Natural killer cell treated with Interleukin-12 subunit alpha and Interleukin-12 subunit beta and Interleukin-15 and Interleukin-18, amount 100 ng/mL, for 72 hours (primary cell): Measurements from ENCODE around the gene ZEB1. TPM values are rescaled to one million over a fixed set of nuclear protein-coding genes. Genes with fewer than 3 reads are reported as not detected.
"Not testable (repeated sequence)": the region's sequence is repeated elsewhere in the genome, so short reads cannot be mapped to it uniquely, and the experiment has no call there.

Source experiments
- ATAC-seq, 2 donors: fragments of 150-1000 bp; cut with Tn5 transposase in 1 of 2; sonication (Bioruptor Pico), chemical (Tn5 transposase) in 1 of 2; 2 replicates each; pipeline ENCODE4 v1.10.0; 2021
- DNase-seq: peaks from one replicate; pipeline ENCODE4 v3.0.0; 2022; ENCODE audit warnings: low spot score
- H3K27ac Mint-ChIP-seq, 2 donors: 1 replicate in 1 of 2; 2 replicates in 1 of 2; pipeline ENCODE4 v1.8.0; 2022; ENCODE audit warnings: mixed read lengths in 2 of 2, mild to moderate bottlenecking in 1 of 2, moderate library complexity in 1 of 2
- H3K27me3 Mint-ChIP-seq, 2 donors: 1 replicate in 1 of 2; 2 replicates in 1 of 2; pipeline ENCODE4 v1.8.0; 2022; ENCODE audit warnings: mixed read lengths in 2 of 2
- H3K36me3 Mint-ChIP-seq: one replicate; pipeline ENCODE4 v1.8.0; 2022; ENCODE audit warnings: mixed read lengths
- H3K4me1 Mint-ChIP-seq, 2 donors: 1 replicate in 1 of 2; 2 replicates in 1 of 2; pipeline ENCODE4 v1.8.0; 2022; ENCODE audit warnings: low read depth in 2 of 2, mixed read lengths in 2 of 2, mild to moderate bottlenecking in 1 of 2
- H3K4me3 Mint-ChIP-seq: one replicate; pipeline ENCODE4 v1.8.0; 2022; ENCODE audit warnings: mixed read lengths
- H3K9me3 Mint-ChIP-seq: 2 replicates; pipeline ENCODE4 v1.8.0; 2022; ENCODE audit warnings: mixed read lengths
- total RNA-seq, 2 donors: library from RNA; stranded (reverse); gene quantifications; one replicate each; pipeline ENCODE4 v1.2.3, GENCODE V29; 2022

The ZEB1 gene
- total RNA-seq, 2 donors from 2014 or later: 20.0 to 42.8 TPM

DNA sequence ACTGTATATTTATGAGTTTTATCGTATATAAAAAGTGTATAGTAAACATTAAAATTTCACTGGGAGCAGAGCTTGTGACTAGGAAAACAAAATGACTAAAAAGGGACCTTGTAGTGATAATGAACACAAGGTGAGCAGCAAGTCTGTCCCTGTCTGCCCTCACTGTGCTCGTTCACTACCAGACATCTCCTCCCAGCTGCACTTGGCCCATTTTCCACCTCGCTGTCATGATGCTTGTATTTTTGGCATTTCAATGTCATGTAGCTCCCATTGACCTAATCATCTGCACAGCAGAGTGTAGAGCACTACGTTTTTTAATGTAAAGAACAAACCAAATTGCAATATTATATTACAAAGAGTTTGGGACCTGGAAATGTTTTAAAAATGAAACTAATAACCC lies 207.2 kb downstream of the ZEB1 start:
- Mint-ChIP-seq H3K9me3 (no peaks in the 10 kb centered on the region), H3K36me3 (peaks cover 6% of the 10 kb centered on the region), H3K27me3 (no peaks in the 10 kb centered on the region), H3K27ac (no peak overlapping the region), H3K4me3 (no peak overlapping the region), H3K4me1 (no peaks in the 10 kb centered on the region)
- ATAC-seq (no peak), DNase-seq (no peak)

DNA sequence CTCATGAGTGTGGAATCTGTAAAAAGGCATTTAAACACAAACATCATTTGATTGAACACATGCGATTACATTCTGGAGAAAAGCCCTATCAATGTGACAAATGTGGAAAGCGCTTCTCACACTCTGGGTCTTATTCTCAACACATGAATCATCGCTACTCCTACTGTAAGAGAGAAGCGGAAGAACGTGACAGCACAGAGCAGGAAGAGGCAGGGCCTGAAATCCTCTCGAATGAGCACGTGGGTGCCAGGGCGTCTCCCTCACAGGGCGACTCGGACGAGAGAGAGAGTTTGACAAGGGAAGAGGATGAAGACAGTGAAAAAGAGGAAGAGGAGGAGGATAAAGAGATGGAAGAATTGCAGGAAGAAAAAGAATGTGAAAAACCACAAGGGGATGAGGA lies 207.7 kb downstream of the ZEB1 start:
- no peaks in the 10 kb centered on the region for H3K27me3 Mint-ChIP-seq
- peaks cover 6% of the 10 kb centered on the region for H3K36me3 Mint-ChIP-seq
- DNase-seq (no peak), ATAC-seq (no peak)
- no peak overlapping the region for H3K4me3 Mint-ChIP-seq
- H3K9me3 Mint-ChIP-seq: no peaks in the 10 kb centered on the region
- H3K4me1 Mint-ChIP-seq: no peaks in the 10 kb centered on the region
- no peak overlapping the region for H3K27ac Mint-ChIP-seq

DNA sequence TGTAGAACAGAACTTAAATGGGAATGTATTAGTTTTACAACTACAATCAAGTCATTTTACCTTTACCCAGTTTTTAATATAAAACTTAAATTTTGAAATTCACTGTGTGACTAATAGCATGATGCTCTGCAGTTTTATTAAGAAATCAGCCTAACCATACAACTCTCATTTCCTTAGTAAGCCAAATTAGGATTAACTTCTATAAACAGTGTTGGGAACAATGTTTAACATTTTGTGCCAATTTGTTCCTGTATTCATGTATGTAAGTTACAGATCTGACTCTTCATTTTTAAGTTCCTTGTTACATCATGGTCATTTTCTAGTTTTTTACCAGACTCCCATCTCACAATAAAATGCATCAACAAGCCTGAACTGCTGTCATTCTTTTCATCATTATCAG lies 209.8 kb downstream of the ZEB1 start:
- H3K27me3 Mint-ChIP-seq: peaks cover 0 to under 1% of the 10 kb centered on the region in 2 donors

DNA sequence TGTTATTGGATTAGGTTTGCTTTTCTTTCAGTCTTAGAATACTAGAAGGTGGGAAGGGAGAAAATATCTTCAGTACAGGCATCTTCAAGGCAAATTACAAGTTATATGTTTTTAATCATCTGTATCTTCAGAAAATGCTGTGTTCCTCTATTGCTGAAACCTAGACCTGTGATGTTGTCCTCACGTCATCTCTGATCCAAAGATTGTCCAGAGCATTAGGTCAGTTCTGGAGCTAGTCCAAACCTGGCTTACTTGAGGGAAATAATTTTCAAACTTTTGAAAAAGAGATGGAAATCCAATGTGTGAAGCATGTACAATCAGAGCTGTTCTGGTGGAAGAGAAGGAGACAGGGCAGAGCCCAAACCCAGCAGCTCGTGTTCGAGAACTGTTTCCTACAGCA lies 217.3 kb downstream of the ZEB1 start:
- Mint-ChIP-seq H3K9me3 (no peaks in the 10 kb centered on the region), H3K27ac (no peak overlapping the region), H3K36me3 (no peaks in the 10 kb centered on the region), H3K4me3 (no peak overlapping the region), H3K27me3 (peaks cover 15 to 28% of the 10 kb centered on the region in 2 donors), H3K4me1 (no peaks in the 10 kb centered on the region)
- no peak for DNase-seq
- no peak for ATAC-seq

More for the DNA sequence above, 209.8 kb downstream of the ZEB1 start:
- Mint-ChIP-seq H3K9me3 (no peaks in the 10 kb centered on the region), H3K4me3 (no peak overlapping the region), H3K4me1 (no peaks in the 10 kb centered on the region), H3K36me3 (peaks cover 6% of the 10 kb centered on the region), H3K27ac (no peak overlapping the region)
- no peak for DNase-seq
- ATAC-seq: no peak

DNA sequence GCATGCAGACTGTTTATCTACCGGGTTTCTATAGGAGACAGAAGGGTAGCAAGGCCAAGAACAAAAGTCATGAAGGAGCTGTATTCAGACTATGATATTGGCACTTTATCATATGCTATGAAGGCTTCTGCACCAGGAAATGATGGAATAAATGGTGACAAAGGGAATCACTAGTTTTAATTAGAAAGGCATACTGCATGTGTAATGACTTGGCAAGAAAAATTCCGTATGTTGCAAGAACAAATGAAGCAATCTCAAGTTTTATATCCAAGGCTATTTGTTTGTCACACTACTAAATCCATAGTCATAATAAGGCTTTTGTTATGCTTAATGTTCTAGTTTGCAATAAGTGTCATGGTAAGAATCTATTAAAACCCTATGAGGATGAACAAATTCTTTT lies 230.9 kb downstream of the ZEB1 start:
- no peak overlapping the region for H3K4me3 Mint-ChIP-seq
- ATAC-seq (no peak), DNase-seq (no peak)
- no peak overlapping the region for H3K27ac Mint-ChIP-seq
- H3K27me3 Mint-ChIP-seq: peaks cover 4 to 6% of the 10 kb centered on the region in 2 donors
- no peaks in the 10 kb centered on the region for H3K9me3 Mint-ChIP-seq
- no peaks in the 10 kb centered on the region for H3K36me3 Mint-ChIP-seq
- H3K4me1 Mint-ChIP-seq: no peaks in the 10 kb centered on the region

DNA sequence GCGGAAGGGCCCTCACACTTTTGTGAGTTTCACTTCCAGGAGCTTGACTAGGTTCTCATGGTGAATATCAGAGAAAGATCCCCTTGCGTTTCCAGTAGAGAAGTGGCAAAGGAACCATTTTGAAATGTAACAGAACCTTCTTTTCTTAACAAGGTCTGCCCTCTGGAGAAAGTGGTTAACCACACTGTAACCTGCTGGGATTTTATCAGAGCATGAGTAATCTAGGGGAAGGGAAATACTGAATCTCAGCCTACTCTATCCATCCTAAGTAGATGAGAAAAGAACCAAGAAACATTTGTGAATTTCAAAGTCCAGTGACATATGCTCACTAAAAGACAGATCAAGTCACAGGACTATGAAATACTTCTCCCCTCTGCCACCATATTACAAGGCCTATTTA lies 235.5 kb downstream of the ZEB1 start:
- no peak overlapping the region for H3K27ac Mint-ChIP-seq
- no peak overlapping the region for H3K4me3 Mint-ChIP-seq
- peaks cover 15% of the 10 kb centered on the region for H3K36me3 Mint-ChIP-seq
- DNase-seq (no peak), ATAC-seq (no peak)
- H3K27me3 Mint-ChIP-seq: peaks cover 7 to 30% of the 10 kb centered on the region in 2 donors
- H3K4me1 Mint-ChIP-seq: no peaks in the 10 kb centered on the region
- peaks cover 8% of the 10 kb centered on the region for H3K9me3 Mint-ChIP-seq

DNA sequence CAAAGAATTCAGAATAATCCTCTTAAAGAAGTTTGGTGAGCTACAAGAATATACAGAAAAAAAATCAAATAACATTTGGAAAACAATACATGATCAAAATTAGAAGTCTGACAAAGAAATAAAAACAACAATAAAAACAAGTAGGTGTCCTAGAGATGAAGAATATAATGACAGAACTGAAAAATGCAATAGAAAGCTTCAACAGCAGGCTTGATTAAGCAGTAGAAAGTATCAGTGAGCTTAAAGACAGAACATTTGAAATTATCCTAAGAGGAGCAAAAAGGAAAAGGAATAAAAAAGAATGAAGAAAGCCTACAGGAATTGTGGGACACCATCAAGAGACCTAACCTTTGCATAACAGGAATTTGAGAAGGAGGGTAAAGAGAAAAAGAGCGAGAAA lies 238.8 kb downstream of the ZEB1 start:
- H3K4me1 Mint-ChIP-seq: no peaks in the 10 kb centered on the region
- H3K27me3 Mint-ChIP-seq: peaks cover 6 to 44% of the 10 kb centered on the region in 2 donors
- DNase-seq (no peak), ATAC-seq (no peak)
- H3K4me3 Mint-ChIP-seq: no peak overlapping the region
- peaks cover 8% of the 10 kb centered on the region for H3K9me3 Mint-ChIP-seq
- no peak overlapping the region for H3K27ac Mint-ChIP-seq
- peaks cover 16% of the 10 kb centered on the region for H3K36me3 Mint-ChIP-seq

DNA sequence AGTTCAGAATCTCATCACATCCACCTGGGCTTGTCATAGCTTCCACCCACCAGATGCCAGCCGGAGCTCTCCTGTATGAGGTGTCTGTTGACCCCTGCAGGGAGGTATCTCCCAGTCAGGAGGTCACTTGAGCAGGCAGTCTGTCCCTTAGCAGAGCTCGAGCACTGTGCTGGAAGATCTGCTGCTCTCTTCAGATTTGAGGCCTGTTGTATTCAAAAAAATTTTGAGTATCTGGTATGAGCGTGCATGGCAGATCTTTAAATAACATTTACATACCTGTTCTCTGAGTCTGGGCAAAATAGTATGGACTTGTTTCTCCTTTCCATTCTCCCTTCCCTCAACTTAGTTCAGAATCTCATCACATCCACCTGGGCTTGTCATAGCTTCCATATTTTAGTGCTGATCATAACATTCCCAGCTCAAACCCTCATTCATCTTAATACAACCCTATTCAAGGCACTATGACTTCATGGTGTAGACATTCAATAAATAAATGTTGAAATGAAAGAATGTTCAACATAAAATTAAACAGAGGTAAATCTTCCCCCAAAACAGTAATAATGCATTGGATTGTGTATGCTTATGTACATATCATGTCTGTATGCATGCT lies 249.3 kb downstream of the ZEB1 start:
- peaks cover 11% of the 10 kb centered on the region for H3K36me3 Mint-ChIP-seq
- H3K27me3 Mint-ChIP-seq: peaks cover 15 to 59% of the 10 kb centered on the region in 2 donors
- H3K4me1 Mint-ChIP-seq, H3K9me3 Mint-ChIP-seq, ATAC-seq, H3K27ac Mint-ChIP-seq, H3K4me3 Mint-ChIP-seq, DNase-seq: not testable (repeated sequence)

DNA sequence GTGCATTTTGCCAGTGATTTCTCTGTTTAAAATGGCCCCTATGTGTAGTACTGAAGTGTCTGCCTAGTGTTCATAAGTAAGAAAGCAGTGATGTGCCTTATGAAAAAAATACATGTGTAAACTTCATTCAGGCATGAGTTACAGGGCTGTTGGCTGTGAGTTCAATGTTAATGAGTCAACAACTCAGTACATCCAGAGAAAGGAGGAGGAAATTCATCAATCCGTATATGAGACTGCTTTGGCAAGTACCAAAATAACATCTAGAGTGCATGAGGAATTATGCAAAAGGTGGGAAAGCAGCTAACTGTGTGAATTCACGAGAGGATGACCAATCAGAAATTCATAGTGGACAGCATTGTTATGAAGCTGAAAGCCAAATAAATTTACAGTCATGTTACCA lies 255.6 kb downstream of the ZEB1 start:
- peaks cover 4 to 21% of the 10 kb centered on the region in 2 donors for H3K27me3 Mint-ChIP-seq
- ATAC-seq: no peak
- no peak overlapping the region for H3K27ac Mint-ChIP-seq
- H3K9me3 Mint-ChIP-seq: peaks cover 2% of the 10 kb centered on the region
- no peak for DNase-seq
- no peak overlapping the region for H3K4me3 Mint-ChIP-seq
- H3K4me1 Mint-ChIP-seq: peaks cover 0 to 4% of the 10 kb centered on the region in 2 donors
- peaks cover 5% of the 10 kb centered on the region for H3K36me3 Mint-ChIP-seq

DNA sequence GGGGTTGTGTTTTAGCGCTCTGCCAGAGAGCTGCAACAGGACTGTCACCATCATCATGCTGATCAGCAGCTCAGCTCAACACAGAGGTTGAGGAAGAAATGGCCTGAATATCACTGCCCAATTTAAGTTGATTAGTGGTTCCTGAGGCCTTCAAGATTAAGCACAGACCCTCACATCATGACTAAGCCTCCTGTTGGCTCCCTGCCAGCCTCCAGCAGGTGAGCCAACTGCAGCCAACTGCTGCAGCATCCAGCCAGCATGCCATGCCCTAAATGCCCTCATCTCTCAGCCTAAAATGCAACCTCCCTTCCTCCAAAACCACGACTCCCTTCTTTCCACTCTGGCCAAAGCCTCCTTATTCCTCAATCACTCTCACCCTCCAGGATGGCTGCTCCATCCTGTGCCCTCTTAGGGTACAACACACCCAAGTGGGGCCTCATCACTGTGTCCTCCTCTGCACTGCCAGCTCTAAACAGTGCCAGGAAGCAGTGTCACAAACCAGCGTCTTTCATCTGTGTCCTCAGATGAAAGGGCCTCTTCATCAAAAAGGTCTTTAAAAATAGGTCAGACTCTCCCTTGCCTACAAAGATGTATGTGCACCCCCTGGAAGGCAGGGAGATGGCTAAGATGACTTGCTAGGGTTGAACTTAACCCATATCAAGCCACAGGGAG lies 259.3 kb downstream of the ZEB1 start:
- peak in 1 of 2 donors; percentile 34 for ATAC-seq
- peaks cover 4 to 10% of the 10 kb centered on the region in 2 donors for H3K4me1 Mint-ChIP-seq
- peaks cover 10% of the 10 kb centered on the region in 2 donors for H3K27me3 Mint-ChIP-seq
- no peak overlapping the region for H3K4me3 Mint-ChIP-seq
- H3K27ac Mint-ChIP-seq: no peak overlapping the region
- H3K36me3 Mint-ChIP-seq: peaks cover 5% of the 10 kb centered on the region
- no peak for DNase-seq
- peaks cover 2% of the 10 kb centered on the region for H3K9me3 Mint-ChIP-seq

DNA sequence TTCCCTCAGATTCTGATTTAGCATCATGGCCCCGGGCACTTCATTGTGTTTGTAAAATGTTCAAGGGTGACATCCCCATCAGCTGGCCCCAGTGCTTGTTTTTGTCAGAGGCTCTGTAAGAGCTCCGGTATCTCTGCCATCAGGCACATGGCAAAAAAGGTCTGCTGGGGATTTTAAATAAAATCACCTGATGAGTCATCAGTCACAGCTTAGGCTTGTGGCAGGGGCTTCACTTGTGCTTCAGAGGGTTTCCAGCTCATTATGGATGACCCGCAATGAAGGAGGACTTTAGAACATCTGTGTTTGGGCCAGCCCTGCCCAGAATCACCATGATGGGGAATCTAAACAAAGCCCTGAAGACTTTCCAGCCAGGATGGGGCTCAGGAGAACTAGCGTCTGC lies 259.9 kb downstream of the ZEB1 start:
- Mint-ChIP-seq H3K27me3 (peaks cover 10 to 12% of the 10 kb centered on the region in 2 donors), H3K9me3 (peaks cover 2% of the 10 kb centered on the region), H3K27ac (no peak overlapping the region), H3K4me3 (no peak overlapping the region), H3K36me3 (peaks cover 5% of the 10 kb centered on the region), H3K4me1 (peaks cover 4 to 10% of the 10 kb centered on the region in 2 donors)
- ATAC-seq (peak; percentile 19 to 24), DNase-seq (no peak)
